Measurements from ENCODE around the gene APOBR.
"Not testable (repeated sequence)": the region's sequence is repeated elsewhere in the genome, so short reads cannot be mapped to it uniquely, and the experiment has no call there.

- TF ChIP-seq POLR2AphosphoS5, CTCF, POLR2A (IDR thresholded peaks at IDR 0.05): not testable (repeated sequence)
These were observed 11.1 kb upstream of the APOBR start for GRCh38 chr16:28483361-28483760.
